OCI-LY3 (cell line): Measurements from ENCODE around the gene IFT43.

Experiments
- H2AFZ ChIP-seq: fragments of 200-600, 300-600 bp; shearing (Covaris generic); 2 replicates; pipeline ENCODE4 v1.6.0; 2014; ENCODE audit warnings: antibody characterized with exemption, low read depth, low read length
- H3K27ac ChIP-seq: fragments of 200-600, 300-600 bp; sonication (generic); 2 replicates; pipeline ENCODE4 v1.5.1; 2014; ENCODE audit warnings: mild to moderate bottlenecking, low read length, moderate library complexity, mixed read lengths
- H3K27me3 ChIP-seq: fragments of 200-600, 300-600 bp; sonication (generic); 2 replicates; pipeline ENCODE4 v1.6.1; 2014; ENCODE audit warnings: low read depth, low read length, mixed read lengths
- H3K36me3 ChIP-seq: fragments of 200-600, 300-600 bp; sonication (generic); replicated peaks from 2 replicates; pipeline ENCODE3; 2014; ENCODE audit warnings: low read depth, low read length, mixed read lengths
- H3K4me1 ChIP-seq: fragments of 300-600, 200-600 bp; sonication (generic); 2 replicates; pipeline ENCODE4 v1.6.1; 2014; ENCODE audit warnings: low read length, mixed read lengths
- H3K4me2 ChIP-seq: fragments of 200-600, 300-600 bp; sonication (generic); 2 replicates; pipeline ENCODE4 v1.6.1; 2014; ENCODE audit warnings: low read length, mixed read lengths
- H3K4me3 ChIP-seq: fragments of 300-600, 200-600 bp; sonication (generic); 2 replicates; pipeline ENCODE4 v1.5.1; 2014; ENCODE audit warnings: antibody characterized with exemption, mild to moderate bottlenecking, low read length, moderate library complexity
- H3K79me2 ChIP-seq: fragments of 300-600, 200-600 bp; shearing (Covaris generic); 2 replicates; pipeline ENCODE4 v1.6.1; 2014; ENCODE audit warnings: mild to moderate bottlenecking, low read length, mixed read lengths
- H3K9ac ChIP-seq: fragments of 300-600, 200-600 bp; shearing (Covaris generic); 2 replicates; pipeline ENCODE4 v1.6.0; 2014; ENCODE audit warnings: mild to moderate bottlenecking, low read length, moderate library complexity
- H3K9me3 ChIP-seq: fragments of 200-600, 300-600 bp; shearing (Covaris generic); 2 replicates; pipeline ENCODE4 v1.6.1; 2014; ENCODE audit warnings: low read length, mixed read lengths; ENCODE audit not compliant: insufficient read depth
- H4K20me1 ChIP-seq: fragments of 200-600, 300-600 bp; sonication (generic); 2 replicates; pipeline ENCODE4 v1.6.1; 2016; ENCODE audit warnings: low read length, mixed read lengths; ENCODE audit not compliant: insufficient read depth
- EZH2phosphoT487 ChIP-seq: fragments of 200-600 bp; shearing (Covaris generic); IDR thresholded peaks from 2 replicates; pipeline ENCODE4 v1.6.1; 2018; ENCODE audit warnings: antibody characterized with exemption, mixed run types, low read depth
- TF ChIP-seq, protein P1 (sequence below): fragments of 200-600, 300-600 bp; sonication (generic); IDR thresholded peaks from 2 replicates; pipeline ENCODE4 v1.5.1; 2014; ENCODE audit warnings: antibody characterized with exemption, low read length, low read depth

The IFT43 gene

DNA sequence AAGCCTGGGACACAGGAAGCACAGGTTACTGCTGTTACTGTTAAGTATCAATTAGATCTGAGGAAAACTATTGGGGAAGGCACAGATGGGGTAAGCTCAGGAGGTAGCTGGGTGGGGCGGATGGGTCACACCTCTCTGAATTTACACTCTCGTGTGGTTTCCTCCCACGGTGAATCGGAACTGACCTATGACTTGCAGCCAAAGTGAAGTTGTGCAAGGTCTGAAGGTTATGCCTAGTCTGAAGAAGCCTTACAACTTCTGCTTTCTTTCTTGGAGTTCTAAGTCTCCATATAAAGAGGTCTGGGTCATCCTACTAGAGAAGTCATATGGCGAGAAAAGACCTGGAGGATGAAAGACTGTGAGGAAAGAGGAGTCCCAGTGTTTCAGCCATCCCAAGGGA is 140.5 kb downstream of the IFT43 start:
- H3K79me2 ChIP-seq = no peaks in the 10 kb centered on the region
- no peak overlapping the region for H3K4me3 ChIP-seq
- H3K4me2 ChIP-seq = no peak overlapping the region
- H3K27ac ChIP-seq = no peak overlapping the region
- no peak overlapping the region for H2AFZ ChIP-seq
- H3K36me3 ChIP-seq = no peaks in the 10 kb centered on the region
- no peaks in the 10 kb centered on the region for H3K9me3 ChIP-seq
- H3K27me3 ChIP-seq = no peaks in the 10 kb centered on the region
- H3K9ac ChIP-seq = no peak overlapping the region
- H3K4me1 ChIP-seq = peaks cover 8% of the 10 kb centered on the region
- no peaks in the 10 kb centered on the region for H4K20me1 ChIP-seq
- TF ChIP-seq, protein P1, sequence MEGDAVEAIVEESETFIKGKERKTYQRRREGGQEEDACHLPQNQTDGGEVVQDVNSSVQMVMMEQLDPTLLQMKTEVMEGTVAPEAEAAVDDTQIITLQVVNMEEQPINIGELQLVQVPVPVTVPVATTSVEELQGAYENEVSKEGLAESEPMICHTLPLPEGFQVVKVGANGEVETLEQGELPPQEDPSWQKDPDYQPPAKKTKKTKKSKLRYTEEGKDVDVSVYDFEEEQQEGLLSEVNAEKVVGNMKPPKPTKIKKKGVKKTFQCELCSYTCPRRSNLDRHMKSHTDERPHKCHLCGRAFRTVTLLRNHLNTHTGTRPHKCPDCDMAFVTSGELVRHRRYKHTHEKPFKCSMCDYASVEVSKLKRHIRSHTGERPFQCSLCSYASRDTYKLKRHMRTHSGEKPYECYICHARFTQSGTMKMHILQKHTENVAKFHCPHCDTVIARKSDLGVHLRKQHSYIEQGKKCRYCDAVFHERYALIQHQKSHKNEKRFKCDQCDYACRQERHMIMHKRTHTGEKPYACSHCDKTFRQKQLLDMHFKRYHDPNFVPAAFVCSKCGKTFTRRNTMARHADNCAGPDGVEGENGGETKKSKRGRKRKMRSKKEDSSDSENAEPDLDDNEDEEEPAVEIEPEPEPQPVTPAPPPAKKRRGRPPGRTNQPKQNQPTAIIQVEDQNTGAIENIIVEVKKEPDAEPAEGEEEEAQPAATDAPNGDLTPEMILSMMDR = no peak
- no peak for TF ChIP-seq EZH2phosphoT487

DNA sequence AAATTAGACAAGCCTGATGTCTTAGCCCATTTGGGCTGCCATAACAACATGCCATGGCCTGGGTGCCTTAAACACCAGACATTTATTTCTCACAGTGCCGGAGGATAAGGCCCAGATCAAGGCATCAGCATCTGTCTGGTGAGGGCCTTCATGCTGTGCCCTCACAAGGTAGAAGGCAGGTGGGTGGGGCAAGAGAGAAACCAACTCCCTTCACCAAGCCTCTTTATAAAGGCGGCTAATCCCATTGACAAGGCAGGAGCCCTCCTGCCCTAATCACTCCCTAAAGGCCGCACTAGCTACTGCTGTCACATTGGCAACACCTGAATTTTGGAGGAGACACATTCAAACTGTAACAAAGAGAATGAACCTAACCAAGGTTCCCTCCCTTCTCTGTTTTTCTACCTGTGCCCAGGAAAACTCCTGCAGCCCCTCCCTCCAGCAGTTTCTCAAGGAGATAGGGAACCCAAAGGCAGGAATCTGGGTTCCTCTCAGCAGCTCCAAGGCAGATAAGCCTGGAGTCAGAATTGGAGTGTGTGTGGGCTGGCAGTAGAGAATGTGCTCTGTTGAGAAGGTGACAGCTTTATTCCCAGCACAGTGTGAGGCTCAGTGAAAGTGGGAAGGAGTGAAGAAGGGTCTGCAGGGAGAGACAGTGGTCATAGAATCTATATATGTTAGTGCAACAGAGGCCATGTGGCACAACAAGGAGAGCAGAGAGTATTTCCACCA is 144.5 kb downstream of the IFT43 start:
- TF ChIP-seq EZH2phosphoT487 = no peak
- TF ChIP-seq, protein P1 = no peak
- Histone ChIP-seq H3K4me3 (no peak overlapping the region), H3K4me2 (no peak overlapping the region), H3K4me1 (no peaks in the 10 kb centered on the region), H2AFZ (no peak overlapping the region), H3K36me3 (no peaks in the 10 kb centered on the region), H3K27ac (no peak overlapping the region), H3K79me2 (no peaks in the 10 kb centered on the region), H3K9me3 (no peaks in the 10 kb centered on the region), H3K9ac (no peak overlapping the region), H3K27me3 (no peaks in the 10 kb centered on the region), H4K20me1 (no peaks in the 10 kb centered on the region)

DNA sequence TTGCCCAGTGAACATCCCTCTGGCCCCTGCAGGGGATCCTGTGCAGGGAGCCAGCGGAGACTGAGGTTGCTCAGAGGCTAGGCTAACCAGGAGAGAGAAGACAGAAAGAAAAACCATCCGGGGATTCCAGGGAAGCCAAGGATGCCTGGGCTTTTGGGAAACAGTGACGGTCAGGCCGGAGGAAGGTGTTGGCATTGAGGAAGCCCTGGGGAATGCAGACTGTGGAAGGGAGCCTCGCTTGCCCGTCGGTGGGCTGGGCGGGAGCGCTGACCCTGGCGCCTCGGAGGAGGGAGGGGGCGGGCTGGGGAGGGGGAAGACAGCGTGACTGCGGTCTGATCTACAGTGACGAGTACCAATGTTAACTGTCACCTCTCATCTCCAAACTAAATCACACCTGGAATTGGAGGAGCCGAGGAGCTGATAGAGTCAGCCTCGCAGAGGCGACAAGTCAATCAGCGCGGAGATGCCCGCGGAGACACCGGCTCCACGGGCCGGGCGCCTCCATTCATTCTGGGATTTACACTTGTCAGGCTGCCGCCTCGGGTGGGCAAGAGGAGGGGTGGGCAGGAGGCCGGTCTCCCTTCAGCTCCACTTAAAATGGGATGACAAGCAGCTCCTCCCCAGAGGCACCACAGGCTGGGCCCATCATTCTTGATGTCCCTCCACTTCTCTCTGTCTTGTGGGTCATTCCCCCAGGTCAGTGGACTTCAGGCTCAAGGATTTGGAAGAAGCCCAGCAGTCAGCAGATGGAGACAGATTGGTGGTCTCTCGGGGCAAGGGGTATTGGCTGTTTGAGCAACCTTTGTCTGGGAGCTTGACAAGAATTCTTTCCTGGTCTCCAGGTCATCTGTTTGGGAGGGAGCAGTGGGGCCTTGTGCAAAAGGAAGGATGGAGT is 145.8 kb downstream of the IFT43 start:
- H3K27ac ChIP-seq = no peak overlapping the region
- no peak overlapping the region for H2AFZ ChIP-seq
- H3K4me3 ChIP-seq = no peak overlapping the region
- H3K79me2 ChIP-seq = no peaks in the 10 kb centered on the region
- H3K4me2 ChIP-seq = no peak overlapping the region
- H3K36me3 ChIP-seq = no peaks in the 10 kb centered on the region
- no peaks in the 10 kb centered on the region for H4K20me1 ChIP-seq
- H3K4me1 ChIP-seq = no peaks in the 10 kb centered on the region
- TF ChIP-seq, protein P1 = no peak
- TF ChIP-seq EZH2phosphoT487 = no peak
- no peak overlapping the region for H3K9ac ChIP-seq
- no peaks in the 10 kb centered on the region for H3K9me3 ChIP-seq
- H3K27me3 ChIP-seq = no peaks in the 10 kb centered on the region

DNA sequence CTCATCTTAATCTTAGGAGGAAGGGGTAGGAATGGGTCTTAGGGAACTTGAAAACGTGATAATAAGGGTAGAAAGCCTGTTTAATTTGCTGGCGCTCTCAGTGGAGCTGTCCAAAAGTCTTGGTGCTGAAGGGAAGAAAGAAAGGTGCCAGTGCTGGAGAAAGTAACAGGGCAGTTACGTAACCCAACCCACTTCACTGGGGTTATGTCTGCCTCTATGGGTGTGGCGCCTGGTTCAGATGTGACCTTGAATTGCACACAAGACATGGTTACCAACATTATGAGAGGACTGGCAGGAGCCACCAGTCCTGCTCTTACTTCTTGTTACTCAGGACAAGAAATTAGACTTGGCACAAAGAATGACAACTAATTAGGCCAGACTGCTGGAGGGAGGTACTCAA is 147.5 kb downstream of the IFT43 start:
- H3K4me3 ChIP-seq = no peak overlapping the region
- H4K20me1 ChIP-seq = no peaks in the 10 kb centered on the region
- H3K9ac ChIP-seq = no peak overlapping the region
- no peak overlapping the region for H2AFZ ChIP-seq
- H3K27me3 ChIP-seq = no peaks in the 10 kb centered on the region
- TF ChIP-seq, protein P1 = no peak
- TF ChIP-seq EZH2phosphoT487 = no peak
- H3K4me1 ChIP-seq = no peaks in the 10 kb centered on the region
- no peak overlapping the region for H3K4me2 ChIP-seq
- no peaks in the 10 kb centered on the region for H3K36me3 ChIP-seq
- no peak overlapping the region for H3K27ac ChIP-seq
- no peaks in the 10 kb centered on the region for H3K79me2 ChIP-seq
- no peaks in the 10 kb centered on the region for H3K9me3 ChIP-seq
